Astrocyte (in vitro differentiated cells and primary cell): Measurements from ENCODE around the gene NECTIN1. TPM values are rescaled to one million over a fixed set of nuclear protein-coding genes. Genes with fewer than 3 reads are reported as not detected.

Source experiments
- DNase-seq: peaks from one replicate; pipeline ENCODE4 v3.0.0-alpha.2; 2010; ENCODE audit warnings: low read depth
- FAIRE-seq: peaks from 2 replicates; lab custom pipeline; 2011; peaks lifted over from hg19 to GRCh38; lab: Jason Lieb, UNC
- H2AFZ ChIP-seq: 2 replicates; pipeline ENCODE4 v1.6.0; 2012; ENCODE audit warnings: low read depth, low read length, inconsistent platforms
- H3K27ac ChIP-seq: 2 replicates; pipeline ENCODE4 v1.5.1; 2011; ENCODE audit warnings: low read depth, low read length, inconsistent platforms
- H3K27me3 ChIP-seq: 2 replicates; pipeline ENCODE4 v1.6.0; 2011; ENCODE audit warnings: low read length, inconsistent platforms; ENCODE audit not compliant: insufficient read depth
- H3K36me3 ChIP-seq: 2 replicates; pipeline ENCODE4 v1.5.1; 2011; ENCODE audit warnings: low read length, inconsistent platforms; ENCODE audit not compliant: insufficient read depth
- H3K4me1 ChIP-seq: 2 replicates; pipeline ENCODE4 v1.5.1; 2011; ENCODE audit warnings: low read length, inconsistent platforms; ENCODE audit not compliant: insufficient read depth
- H3K4me2 ChIP-seq: 2 replicates; pipeline ENCODE4 v1.6.0; 2012; ENCODE audit warnings: low read length, inconsistent platforms
- H3K4me3 ChIP-seq: 2 replicates; pipeline ENCODE4 v1.5.1; 2011; ENCODE audit warnings: low read depth, mild to moderate bottlenecking, low read length, inconsistent platforms; ENCODE audit not compliant: insufficient read depth
- H3K79me2 ChIP-seq: 2 replicates; pipeline ENCODE4 v1.6.0; 2012; ENCODE audit warnings: mild to moderate bottlenecking, low read length, inconsistent platforms; ENCODE audit not compliant: insufficient read depth
- H3K9ac ChIP-seq: 2 replicates; pipeline ENCODE4 v1.6.0; 2012; ENCODE audit warnings: mild to moderate bottlenecking, low read length, inconsistent platforms
- H3K9me3 ChIP-seq: 2 replicates; pipeline ENCODE4 v1.5.1; 2012; ENCODE audit warnings: low read depth, mild to moderate bottlenecking, low read length, inconsistent platforms; ENCODE audit not compliant: insufficient read depth
- H4K20me1 ChIP-seq: 2 replicates; pipeline ENCODE4 v1.6.0; 2012; ENCODE audit warnings: low read length, inconsistent platforms; ENCODE audit not compliant: insufficient read depth
- H3K27ac Mint-ChIP-seq: one replicate; pipeline ENCODE4 v1.8.0; 2021; ENCODE audit warnings: mild to moderate bottlenecking, mixed read lengths; ENCODE audit not compliant: unreplicated experiment
- H3K27me3 Mint-ChIP-seq: one replicate; pipeline ENCODE4 v1.8.0; 2021; ENCODE audit warnings: low read depth, mixed read lengths; ENCODE audit not compliant: unreplicated experiment
- H3K36me3 Mint-ChIP-seq: one replicate; pipeline ENCODE4 v1.8.0; 2021; ENCODE audit warnings: low read depth, mixed read lengths; ENCODE audit not compliant: unreplicated experiment
- H3K4me1 Mint-ChIP-seq: one replicate; pipeline ENCODE4 v1.8.0; 2021; ENCODE audit warnings: low read depth, mixed read lengths; ENCODE audit not compliant: unreplicated experiment
- H3K4me3 Mint-ChIP-seq: one replicate; pipeline ENCODE4 v1.8.0; 2021; ENCODE audit warnings: mild to moderate bottlenecking, moderate library complexity, mixed read lengths; ENCODE audit not compliant: unreplicated experiment
- H3K9me3 Mint-ChIP-seq: one replicate; pipeline ENCODE4 v1.8.0; 2021; ENCODE audit warnings: mild to moderate bottlenecking, mixed read lengths; ENCODE audit not compliant: unreplicated experiment
- CTCF ChIP-seq: IDR thresholded peaks from 2 replicates; pipeline ENCODE4 v1.5.1; 2011; ENCODE audit warnings: low read depth, mild to moderate bottlenecking, inconsistent platforms, low read length, moderate library complexity; ENCODE audit not compliant: insufficient read depth
- EZH2 ChIP-seq: IDR thresholded peaks from 2 replicates; pipeline ENCODE4 v1.6.1; 2012; ENCODE audit warnings: mild to moderate bottlenecking, low read length, inconsistent platforms; ENCODE audit not compliant: insufficient read depth
- total RNA-seq: library from RNA; stranded (reverse); gene quantifications from 2 replicates; pipeline ENCODE4 v1.2.1, GENCODE V29; 2021

The NECTIN1 gene
- total RNA-seq, 1 donor from 2014 or later, result 17.7 TPM

- H2AFZ ChIP-seq, result no peak overlapping the region
- H3K4me3 Mint-ChIP-seq, result no peak overlapping the region
- H3K4me2 ChIP-seq, result no peak overlapping the region
- no peak for TF ChIP-seq EZH2
- TF ChIP-seq CTCF, result no peak
- H3K9me3 ChIP-seq, result peaks cover 8% of the 10 kb centered on the region
- no peak overlapping the region for H3K27ac ChIP-seq
- H3K4me3 ChIP-seq, result no peak overlapping the region
- no peaks in the 10 kb centered on the region for H3K36me3 ChIP-seq
- no peak for FAIRE-seq
- H3K79me2 ChIP-seq, result no peaks in the 10 kb centered on the region
- H3K9ac ChIP-seq, result no peak overlapping the region
- no peaks in the 10 kb centered on the region for H3K27me3 ChIP-seq
- peaks cover 10% of the 10 kb centered on the region for H3K9me3 Mint-ChIP-seq
- peaks cover 32% of the 10 kb centered on the region for H3K27me3 Mint-ChIP-seq
- no peaks in the 10 kb centered on the region for H4K20me1 ChIP-seq
- no peak for DNase-seq
- H3K4me1 ChIP-seq, result peaks cover 27% of the 10 kb centered on the region
- peaks cover 27% of the 10 kb centered on the region for H3K36me3 Mint-ChIP-seq
- H3K27ac Mint-ChIP-seq, result no peak overlapping the region
- H3K4me1 Mint-ChIP-seq, result peaks cover 7% of the 10 kb centered on the region
Measured at GRCh38 chr11:119673052-119673758, 55.8 kb downstream of the NECTIN1 start.

- Histone ChIP-seq H3K4me3 (no peak overlapping the region), H4K20me1 (no peaks in the 10 kb centered on the region), H3K4me1 (peaks cover 27% of the 10 kb centered on the region), H3K9ac (no peak overlapping the region), H3K9me3 (peaks cover 2% of the 10 kb centered on the region), H2AFZ (no peak overlapping the region), H3K27ac (no peak overlapping the region), H3K27me3 (no peaks in the 10 kb centered on the region), H3K4me2 (no peak overlapping the region), H3K79me2 (no peaks in the 10 kb centered on the region), H3K36me3 (no peaks in the 10 kb centered on the region)
- H3K36me3 Mint-ChIP-seq, result peaks cover 21% of the 10 kb centered on the region
- H3K9me3 Mint-ChIP-seq, result peaks cover 10% of the 10 kb centered on the region
- H3K4me1 Mint-ChIP-seq, result peaks cover 7% of the 10 kb centered on the region
- H3K4me3 Mint-ChIP-seq, result no peak overlapping the region
- no peak for TF ChIP-seq CTCF
- no peak for TF ChIP-seq EZH2
- FAIRE-seq, result no peak
- H3K27me3 Mint-ChIP-seq, result peaks cover 38% of the 10 kb centered on the region
- no peak for DNase-seq
- no peak overlapping the region for H3K27ac Mint-ChIP-seq
Measured at GRCh38 chr11:119672597-119672996, 56.4 kb downstream of the NECTIN1 start.

- Mint-ChIP-seq H3K27ac (no peak overlapping the region), H3K4me3 (no peak overlapping the region), H3K27me3 (peaks cover 43% of the 10 kb centered on the region), H3K4me1 (peaks cover 7% of the 10 kb centered on the region), H3K9me3 (peaks cover 5% of the 10 kb centered on the region), H3K36me3 (peaks cover 18% of the 10 kb centered on the region)
- TF ChIP-seq CTCF (no peak), EZH2 (no peak)
- FAIRE-seq (no peak), DNase-seq (peak; percentile 10)
- peaks cover 3% of the 10 kb centered on the region for H4K20me1 ChIP-seq
- H3K9me3 ChIP-seq, result no peaks in the 10 kb centered on the region
- no peaks in the 10 kb centered on the region for H3K27me3 ChIP-seq
- peaks cover 19% of the 10 kb centered on the region for H3K4me1 ChIP-seq
- H3K79me2 ChIP-seq, result no peaks in the 10 kb centered on the region
- no peak overlapping the region for H3K9ac ChIP-seq
- peak overlapping the region; percentile 14 for H2AFZ ChIP-seq
- no peak overlapping the region for H3K4me3 ChIP-seq
- H3K27ac ChIP-seq, result no peak overlapping the region
- peak overlapping the region; percentile 61 for H3K4me2 ChIP-seq
- no peaks in the 10 kb centered on the region for H3K36me3 ChIP-seq
Measured at GRCh38 chr11:119671561-119672015, 57.4 kb downstream of the NECTIN1 start.
